ENCODE data around the gene CD48.

Gene CD48

GRCh38 chr1:160629286-160630210, 82.1 kb downstream of the CD48 start:
- no peak for DNase-seq

GRCh38 chr1:160628799-160629263, 82.8 kb downstream of the CD48 start:
- no peak for DNase-seq
